Cardiac fibroblast (primary cell): ENCODE results near the gene ZNF217.
"Not testable (repeated sequence)": the region's sequence is repeated elsewhere in the genome, so short reads cannot be mapped to it uniquely, and the experiment has no call there.

Source experiments
- DNase-seq, 2 donors: peaks; one replicate each; pipeline versions ENCODE4 v3.0.0 to v3.0.0-alpha.2; 2010; ENCODE audit warnings: low read depth in 2 of 2
- H3K4me3 ChIP-seq, 2 donors: replicated peaks in 1 of 2; 1 replicate in 1 of 2; 2 replicates in 1 of 2; pipeline ENCODE4 v1.5.1; 2011; ENCODE audit warnings: low read depth in 2 of 2, low read length in 2 of 2, mild to moderate bottlenecking in 2 of 2, moderate library complexity in 1 of 2
- CTCF ChIP-seq: IDR thresholded peaks from one replicate; pipeline ENCODE4 v1.5.1; 2011; ENCODE audit warnings: low read depth, mild to moderate bottlenecking, low read length, inconsistent platforms

Gene ZNF217

DNA sequence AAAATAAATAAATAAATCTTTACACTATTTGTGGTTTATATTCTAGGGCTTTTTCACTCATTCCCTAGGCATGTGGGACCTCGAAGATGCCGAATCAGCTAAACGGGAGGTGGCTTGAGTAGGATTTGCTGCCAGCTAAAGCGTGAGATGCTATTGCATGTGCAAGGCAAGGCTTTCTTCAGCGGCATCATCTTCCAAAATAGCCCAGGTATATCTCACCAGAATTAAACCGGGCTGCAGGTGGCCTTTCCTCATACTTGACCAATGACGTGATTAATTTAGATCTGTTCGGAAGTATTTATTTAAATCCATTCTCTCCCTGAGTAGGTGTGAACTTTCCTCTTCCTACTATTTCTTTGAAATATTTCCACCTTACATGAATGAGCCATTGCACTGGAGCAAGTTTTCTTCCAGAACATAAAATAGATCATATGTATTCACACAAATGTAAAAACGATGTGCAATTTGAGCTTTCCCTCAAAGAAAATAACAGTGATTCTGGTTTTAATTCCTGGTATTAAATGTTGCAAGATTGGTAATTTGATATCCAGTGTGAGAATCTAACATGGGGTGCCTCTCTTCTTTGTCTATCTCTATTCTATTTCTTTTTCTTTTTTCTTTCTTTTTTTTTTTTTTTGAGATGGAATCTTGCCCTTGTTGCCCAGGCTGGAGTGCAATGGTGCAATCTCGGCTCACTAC, 24.3 kb upstream of the ZNF217 start:
- TF ChIP-seq CTCF, result no peak
- DNase-seq, result no peak

DNA sequence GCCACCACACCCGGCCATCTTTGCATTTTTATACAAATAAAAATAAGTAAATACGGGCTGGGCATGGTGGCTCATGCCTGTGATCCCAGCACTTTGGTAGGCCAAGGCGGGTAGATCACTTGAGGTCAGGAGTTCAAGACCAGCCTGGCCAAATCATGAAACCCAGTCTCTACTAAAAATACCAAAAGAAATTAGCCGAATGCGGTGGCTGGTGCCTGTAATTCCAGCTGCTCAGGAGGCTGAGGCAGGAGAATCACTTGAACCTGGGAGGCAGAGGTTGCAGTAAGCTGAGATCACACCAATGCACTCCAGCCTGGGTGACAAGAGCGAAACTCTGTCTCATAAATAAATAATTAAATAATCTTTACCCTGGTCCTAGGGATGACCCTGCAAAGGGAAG, 22.9 kb upstream of the ZNF217 start:
- not testable (repeated sequence) for DNase-seq, H3K4me3 ChIP-seq

More for the DNA sequence above, 24.3 kb upstream of the ZNF217 start:
- no peak overlapping the region for H3K4me3 ChIP-seq

GRCh38 chr20:53613748-53614147, 20.1 kb upstream of the ZNF217 start:
- no peak overlapping the region for H3K4me3 ChIP-seq
- peak in 1 of 2 donors; percentile 12 for DNase-seq

DNA sequence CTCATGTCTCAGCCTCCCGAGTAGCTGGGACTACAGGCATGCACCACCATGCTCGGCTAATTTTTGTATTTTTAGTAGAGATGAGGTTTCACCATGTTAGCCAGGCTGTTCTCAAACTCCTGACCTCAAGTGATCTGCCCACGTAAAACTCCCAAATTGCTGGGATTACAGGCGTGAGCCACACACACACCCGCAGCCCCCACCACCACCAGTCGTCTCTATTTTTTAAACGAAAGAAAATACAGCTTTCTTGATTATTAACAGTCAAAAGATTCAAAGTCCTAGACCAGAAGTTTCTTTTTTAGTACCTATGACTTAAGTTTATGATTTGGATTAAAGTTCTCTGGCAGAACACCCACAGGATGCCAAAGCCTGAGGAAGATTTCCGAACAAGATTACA, 18.6 kb upstream of the ZNF217 start:
- not testable (repeated sequence) for DNase-seq, H3K4me3 ChIP-seq

More at GRCh38 chr20:53613748-53614147, 20.1 kb upstream of the ZNF217 start:
- no peak for TF ChIP-seq CTCF

- peak; percentile 97 to 99 for DNase-seq
- no peak overlapping the region for H3K4me3 ChIP-seq
- no peak for TF ChIP-seq CTCF
Observed at GRCh38 chr20:53611449-53611894, 17.8 kb upstream of the ZNF217 start.

DNA sequence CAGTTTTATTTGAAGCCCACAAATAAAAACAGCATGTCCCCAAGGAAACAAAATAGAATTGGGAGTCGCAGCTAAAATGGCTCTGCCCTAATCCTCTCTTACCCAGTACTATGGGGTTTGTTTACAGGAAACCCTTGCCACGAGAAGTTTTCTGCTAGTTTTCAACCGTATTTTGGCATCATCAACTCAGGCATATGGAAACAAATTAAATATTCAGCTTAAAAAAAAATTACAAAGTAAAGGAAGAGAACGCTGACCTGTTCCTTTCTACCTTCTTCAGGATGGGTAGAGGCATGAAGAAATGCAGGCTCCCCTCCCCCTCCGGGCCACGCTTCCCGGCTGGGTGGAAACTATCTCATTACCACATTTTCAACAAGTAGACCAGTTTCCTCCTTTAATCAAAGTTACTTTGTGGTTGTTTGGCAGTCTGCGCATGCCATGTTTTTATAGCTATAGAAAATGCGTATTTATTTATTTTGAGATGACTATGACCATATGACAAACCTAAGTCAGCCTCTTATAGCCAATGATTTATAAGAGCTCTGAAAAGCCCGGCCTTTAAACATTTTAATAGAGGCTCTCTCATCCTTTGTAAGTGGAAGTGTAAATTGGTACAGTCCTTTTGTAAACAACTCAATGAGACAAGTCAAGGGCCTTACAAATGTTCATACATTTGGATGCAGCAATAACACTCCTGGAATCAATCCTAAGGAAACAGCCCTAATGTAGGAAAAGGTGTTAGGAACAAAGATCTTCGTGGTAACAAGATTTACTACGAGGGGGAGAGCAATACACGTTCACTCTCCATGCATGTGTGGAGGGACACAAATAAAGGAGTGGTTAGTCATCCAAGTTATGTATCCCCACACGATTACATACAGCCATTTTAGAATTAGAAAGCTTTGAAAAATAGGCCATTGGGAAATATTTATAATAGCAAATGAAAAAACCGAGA, 16.1 kb upstream of the ZNF217 start:
- peak; percentile 43 to 51 for DNase-seq
- no peak for TF ChIP-seq CTCF
- no peak overlapping the region for H3K4me3 ChIP-seq

GRCh38 chr20:53608456-53609452, 15.1 kb upstream of the ZNF217 start:
- peak in 1 of 2 donors; percentile 68 for DNase-seq
- no peak for TF ChIP-seq CTCF
- H3K4me3 ChIP-seq, result no peak overlapping the region
